Hypothalamus (tissue), 51 donors: ENCODE measurements around the gene KLK2.

Source experiments
- DNase-seq, 51 donors: peaks; one replicate each; lab custom pipeline; 2025; lab: John Stamatoyannopoulos, UW

KLK2 gene

DNA sequence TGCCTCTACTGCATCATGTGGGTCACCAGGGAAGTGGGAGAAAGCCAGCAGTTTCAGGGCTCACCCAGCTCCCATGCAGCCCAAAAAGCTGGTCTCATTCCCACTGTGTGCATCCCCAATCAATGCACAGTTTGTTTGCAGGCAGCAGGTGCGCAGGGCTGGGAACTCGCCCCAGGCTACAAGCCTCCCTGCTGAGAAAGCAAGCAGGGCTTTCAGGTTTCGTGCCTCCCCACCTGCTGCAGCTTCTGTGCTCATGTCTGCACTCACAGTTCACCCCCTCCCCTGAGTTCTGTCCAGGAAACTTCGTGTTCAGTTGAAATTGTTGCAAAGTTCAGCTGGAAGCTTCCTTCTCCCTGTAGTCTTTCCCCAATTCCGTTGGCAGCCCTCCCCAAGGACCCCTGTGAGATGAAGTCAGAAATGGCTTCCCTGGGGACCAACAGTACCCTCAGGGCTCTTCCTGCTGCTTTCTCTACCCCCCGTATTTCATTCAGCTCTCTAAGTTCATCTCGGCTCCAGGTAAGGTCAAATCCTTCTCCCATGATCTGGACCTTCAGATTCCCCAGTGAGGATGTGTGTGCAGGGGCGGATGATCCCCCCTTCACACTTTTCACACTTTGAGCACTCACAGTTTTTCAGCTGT is 28.8 kb upstream of the KLK2 start:
- no peak for DNase-seq

DNA sequence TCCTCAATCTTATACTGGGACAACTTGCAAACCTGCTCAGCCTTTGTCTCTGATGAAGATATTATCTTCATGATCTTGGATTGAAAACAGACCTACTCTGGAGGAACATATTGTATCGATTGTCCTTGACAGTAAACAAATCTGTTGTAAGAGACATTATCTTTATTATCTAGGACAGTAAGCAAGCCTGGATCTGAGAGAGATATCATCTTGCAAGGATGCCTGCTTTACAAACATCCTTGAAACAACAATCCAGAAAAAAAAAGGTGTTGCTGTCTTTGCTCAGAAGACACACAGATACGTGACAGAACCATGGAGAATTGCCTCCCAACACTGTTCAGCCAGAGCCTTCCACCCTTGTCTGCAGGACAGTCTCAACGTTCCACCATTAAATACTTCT is 22.5 kb upstream of the KLK2 start:
- DNase-seq: no peak

DNA sequence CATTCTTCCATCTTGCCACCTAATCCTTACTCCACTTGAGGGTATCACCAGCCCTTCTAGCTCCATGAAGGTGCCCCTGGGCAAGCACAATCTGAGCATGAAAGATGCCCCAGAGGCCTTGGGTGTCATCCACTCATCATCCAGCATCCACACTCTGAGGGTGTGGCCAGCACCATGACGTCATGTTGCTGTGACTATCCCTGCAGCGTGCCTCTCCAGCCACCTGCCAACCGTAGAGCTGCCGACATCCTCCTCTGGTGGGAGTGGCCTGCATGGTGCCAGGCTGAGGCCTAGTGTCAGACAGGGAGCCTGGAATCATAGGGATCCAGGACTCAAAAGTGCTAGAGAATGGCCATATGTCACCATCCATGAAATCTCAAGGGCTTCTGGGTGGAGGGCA is 21.6 kb upstream of the KLK2 start:
- DNase-seq: no peak

- DNase-seq: no peak
These were observed 18.4 kb upstream of the KLK2 start, which contains the start of gene KLK3 for GRCh38 chr19:50854636-50855410. Gene KLK3, plus strand, starts transcription at chr19:50854915. Its CDS starts 41 bp downstream, at chr19:50854956.

DNA sequence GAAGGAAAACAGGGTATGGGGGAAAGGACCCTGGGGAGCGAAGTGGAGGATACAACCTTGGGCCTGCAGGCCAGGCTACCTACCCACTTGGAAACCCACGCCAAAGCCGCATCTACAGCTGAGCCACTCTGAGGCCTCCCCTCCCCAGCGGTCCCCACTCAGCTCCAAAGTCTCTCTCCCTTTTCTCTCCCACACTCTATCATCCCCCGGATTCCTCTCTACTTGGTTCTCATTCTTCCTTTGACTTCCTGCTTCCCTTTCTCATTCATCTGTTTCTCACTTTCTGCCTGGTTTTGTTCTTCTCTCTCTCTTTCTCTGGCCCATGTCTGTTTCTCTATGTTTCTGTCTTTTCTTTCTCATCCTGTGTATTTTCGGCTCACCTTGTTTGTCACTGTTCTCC is 15.9 kb upstream of the KLK2 start:
- DNase-seq: no peak

GRCh38 chr19:50858886-50859285 is 14.4 kb upstream of the KLK2 start:
- DNase-seq: no peak

GRCh38 chr19:50859849-50860248 is 13.4 kb upstream of the KLK2 start:
- no peak for DNase-seq

GRCh38 chr19:50861010-50861409 is 12.2 kb upstream of the KLK2 start:
- DNase-seq: no peak

DNA sequence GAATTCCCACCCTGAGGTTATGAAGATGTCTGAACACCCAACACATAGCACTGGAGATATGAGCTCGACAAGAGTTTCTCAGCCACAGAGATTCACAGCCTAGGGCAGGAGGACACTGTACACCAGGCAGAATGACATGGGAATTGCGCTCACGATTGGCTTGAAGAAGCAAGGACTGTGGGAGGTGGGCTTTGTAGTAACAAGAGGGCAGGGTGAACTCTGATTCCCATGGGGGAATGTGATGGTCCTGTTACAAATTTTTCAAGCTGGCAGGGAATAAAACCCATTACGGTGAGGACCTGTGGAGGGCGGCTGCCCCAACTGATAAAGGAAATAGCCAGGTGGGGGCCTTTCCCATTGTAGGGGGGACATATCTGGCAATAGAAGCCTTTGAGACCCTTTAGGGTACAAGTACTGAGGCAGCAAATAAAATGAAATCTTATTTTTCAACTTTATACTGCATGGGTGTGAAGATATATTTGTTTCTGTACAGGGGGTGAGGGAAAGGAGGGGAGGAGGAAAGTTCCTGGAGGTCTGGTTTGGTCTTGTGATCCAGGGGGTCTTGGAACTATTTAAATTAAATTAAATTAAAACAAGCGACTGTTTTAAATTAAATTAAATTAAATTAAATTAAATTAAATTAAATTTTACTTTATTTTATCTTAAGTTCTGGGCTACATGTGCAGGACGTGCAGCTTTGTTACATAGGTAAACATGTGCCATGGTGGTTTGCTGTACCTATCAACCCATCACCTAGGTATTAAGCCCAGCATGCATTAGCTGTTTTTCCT is 11.5 kb upstream of the KLK2 start:
- no peak for DNase-seq

- DNase-seq: no peak
These were observed 3.8 kb upstream of the KLK2 start for GRCh38 chr19:50869479-50869878.

DNA sequence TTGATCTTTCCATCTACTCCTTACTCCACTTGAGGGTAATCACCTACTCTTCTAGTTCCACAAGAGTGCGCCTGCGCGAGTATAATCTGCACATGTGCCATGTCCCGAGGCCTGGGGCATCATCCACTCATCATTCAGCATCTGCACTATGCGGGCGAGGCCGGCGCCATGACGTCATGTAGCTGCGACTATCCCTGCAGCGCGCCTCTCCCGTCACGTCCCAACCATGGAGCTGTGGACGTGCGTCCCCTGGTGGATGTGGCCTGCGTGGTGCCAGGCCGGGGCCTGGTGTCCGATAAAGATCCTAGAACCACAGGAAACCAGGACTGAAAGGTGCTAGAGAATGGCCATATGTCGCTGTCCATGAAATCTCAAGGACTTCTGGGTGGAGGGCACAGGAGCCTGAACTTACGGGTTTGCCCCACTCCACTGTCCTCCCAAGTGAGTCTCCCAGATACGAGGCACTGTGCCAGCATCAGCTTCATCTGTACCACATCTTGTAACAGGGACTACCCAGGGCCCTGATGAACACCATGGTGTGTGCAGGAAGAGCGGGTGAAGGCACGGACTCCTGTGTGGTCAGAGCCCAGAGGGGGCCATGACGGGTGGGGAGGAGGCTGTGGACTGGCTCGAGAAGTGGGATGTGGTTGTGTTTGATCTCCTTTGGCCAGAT is 2.7 kb upstream of the KLK2 start:
- no peak for DNase-seq

DNA sequence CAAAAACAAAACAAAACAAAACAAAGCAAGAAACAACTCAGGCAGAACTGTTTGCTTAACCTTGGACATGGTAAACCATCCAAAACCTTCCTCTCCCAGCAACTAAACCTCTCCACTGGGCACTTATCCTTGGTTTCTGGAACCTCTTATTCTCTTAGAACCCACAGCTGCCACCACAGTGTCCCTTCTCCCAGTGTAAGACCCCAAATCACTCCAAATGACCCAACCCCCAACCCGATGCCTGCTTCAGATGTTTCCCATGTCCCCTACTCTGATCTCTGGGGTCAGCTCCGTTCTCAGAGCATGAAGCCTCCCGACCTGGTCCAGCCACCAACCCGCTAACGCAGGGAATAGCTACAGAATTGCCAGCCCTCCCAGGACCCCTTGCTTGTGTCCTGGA is 972 bp downstream of the KLK2 start:
- no peak for DNase-seq

DNA sequence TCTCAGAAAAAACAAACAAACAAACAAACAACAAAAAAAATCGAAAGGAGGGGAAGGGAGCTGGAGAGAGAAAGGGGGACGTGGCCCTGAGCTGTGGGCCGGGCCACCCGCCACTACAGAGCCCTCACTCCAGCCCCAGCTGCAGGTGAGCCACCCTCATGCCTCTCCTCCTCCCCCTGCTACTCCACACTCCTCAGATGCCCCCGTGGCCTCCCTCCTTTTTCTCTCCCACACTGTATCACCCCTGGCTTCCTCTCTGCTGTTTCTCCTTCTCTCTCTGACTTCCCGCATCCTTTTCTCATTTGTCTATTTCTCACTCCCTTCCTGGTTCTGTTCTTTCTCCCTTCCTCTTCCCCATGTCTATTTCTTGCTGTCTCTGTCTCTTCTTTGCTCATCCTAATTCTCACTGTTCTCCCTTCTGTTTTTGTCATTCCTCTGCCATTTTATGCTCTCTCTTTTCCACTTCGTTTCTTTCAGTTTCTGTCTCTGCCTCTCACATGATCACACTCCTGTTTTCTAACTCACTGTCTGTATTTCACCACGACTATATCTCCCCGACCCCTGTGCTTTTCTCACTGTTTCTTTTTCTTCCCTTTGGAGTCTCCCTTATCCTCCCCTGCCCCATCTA is 2.7 kb downstream of the KLK2 start:
- DNase-seq: no peak

- no peak for DNase-seq
These were observed 3.2 kb downstream of the KLK2 start for GRCh38 chr19:50876456-50876855.

DNA sequence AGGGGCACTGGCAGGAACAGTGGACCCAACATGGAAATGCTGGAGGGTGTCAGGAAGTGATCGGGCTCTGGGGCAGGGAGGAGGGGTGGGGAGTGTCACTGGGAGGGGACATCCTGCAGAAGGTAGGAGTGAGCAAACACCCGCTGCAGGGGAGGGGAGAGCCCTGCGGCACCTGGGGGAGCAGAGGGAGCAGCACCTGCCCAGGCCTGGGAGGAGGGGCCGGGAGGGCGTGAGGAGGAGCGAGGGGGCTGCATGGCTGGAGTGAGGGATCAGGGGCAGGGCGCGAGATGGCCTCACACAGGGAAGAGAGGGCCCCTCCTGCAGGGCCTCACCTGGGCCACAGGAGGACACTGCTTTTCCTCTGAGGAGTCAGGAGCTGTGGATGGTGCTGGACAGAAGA is 4.1 kb downstream of the KLK2 start:
- no peak for DNase-seq

DNA sequence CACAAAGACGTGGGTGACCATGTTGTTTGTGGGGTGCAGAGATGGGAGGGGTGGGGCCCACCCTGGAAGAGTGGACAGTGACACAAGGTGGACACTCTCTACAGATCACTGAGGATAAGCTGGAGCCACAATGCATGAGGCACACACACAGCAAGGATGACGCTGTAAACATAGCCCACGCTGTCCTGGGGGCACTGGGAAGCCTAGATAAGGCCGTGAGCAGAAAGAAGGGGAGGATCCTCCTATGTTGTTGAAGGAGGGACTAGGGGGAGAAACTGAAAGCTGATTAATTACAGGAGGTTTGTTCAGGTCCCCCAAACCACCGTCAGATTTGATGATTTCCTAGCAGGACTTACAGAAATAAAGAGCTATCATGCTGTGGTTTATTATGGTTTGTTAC is 5.6 kb downstream of the KLK2 start:
- DNase-seq: no peak

GRCh38 chr19:50880241-50880640 is 7.0 kb downstream of the KLK2 start:
- no peak for DNase-seq

DNA sequence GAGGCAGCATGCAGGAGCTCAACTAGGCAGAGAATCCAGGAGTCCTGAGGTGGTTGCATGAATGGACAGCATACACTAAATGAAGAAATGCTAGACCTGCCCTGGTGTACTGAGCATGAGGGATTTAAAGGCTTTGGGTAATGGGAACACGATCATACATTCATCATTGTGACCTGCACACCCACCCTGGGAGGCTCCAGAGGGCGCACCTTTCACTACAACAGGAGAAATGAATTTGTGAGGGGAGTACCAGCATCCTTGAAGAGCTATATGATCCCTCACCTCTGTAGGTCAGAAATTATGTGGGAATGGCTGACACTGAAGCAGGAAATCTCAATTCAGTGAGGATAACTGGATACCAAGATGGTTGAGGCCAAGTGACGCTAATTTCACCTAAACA is 8.9 kb downstream of the KLK2 start:
- no peak for DNase-seq

GRCh38 chr19:50889638-50890037 is 16.4 kb downstream of the KLK2 start:
- no peak for DNase-seq

DNA sequence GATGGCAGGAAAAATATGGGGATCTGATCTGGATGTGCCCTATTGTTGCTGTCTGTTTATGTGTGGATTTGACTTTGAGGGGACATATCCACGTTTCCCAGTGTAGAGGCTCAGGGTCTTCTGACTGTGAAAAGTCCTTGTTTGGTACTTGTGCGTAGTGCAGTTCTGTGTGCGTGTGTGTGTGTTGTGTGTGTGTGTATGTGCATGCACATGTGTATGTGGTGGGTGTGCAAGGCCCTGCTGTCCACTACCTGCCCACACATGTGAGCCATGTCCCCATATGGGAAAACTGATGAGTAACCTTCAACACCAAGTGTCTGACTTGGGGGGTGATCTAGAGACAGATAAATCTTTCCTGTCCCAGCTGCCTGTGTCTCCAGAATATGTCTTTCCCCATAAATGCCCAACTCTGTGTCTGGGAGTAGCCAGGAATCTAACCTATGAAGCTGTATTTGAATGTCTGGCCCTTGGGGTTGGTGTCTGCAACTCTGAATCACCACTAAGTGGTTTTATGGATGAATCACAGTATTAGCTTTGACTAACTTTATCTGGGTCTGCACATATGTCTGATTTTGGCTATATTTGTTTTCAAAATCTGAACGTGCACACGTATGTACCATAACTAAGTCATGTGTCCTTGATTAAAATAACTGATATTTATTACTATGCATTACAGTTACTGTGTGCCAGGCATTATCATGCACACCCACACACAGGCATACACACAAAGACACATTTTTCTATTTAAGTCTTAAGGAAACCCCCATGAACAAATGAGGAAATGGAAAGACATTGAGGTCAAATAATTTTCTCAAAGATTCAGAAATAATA is 17.4 kb downstream of the KLK2 start:
- DNase-seq: no peak
